ENCODE data around the gene DGKG. TPM values are rescaled to one million over a fixed set of nuclear protein-coding genes. Genes with fewer than 3 reads are reported as not detected.

DGKG gene
- total RNA-seq, 3 donors from 2014 or later (not counting 1 experiment from before 2014, with no cell fraction given): 0.25 to 1.6 (median 0.63) TPM

GRCh38 chr3:186164696-186165095, 197.3 kb downstream of the DGKG start:
- peaks cover 3% of the 10 kb centered on the region for H3K27me3 ChIP-seq (ENCODE audit: control insufficient read depth, insufficient read depth, low read length)
- Mint-ChIP-seq H3K27ac (no peak overlapping the region), H3K4me3 (no peak overlapping the region), H3K9me3 (no peaks in the 10 kb centered on the region), H3K4me1 (peaks cover 0 to 4% of the 10 kb centered on the region in 2 donors), H3K36me3 (no peaks in the 10 kb centered on the region), H3K27me3 (ENCODE audit: low read depth in 2 of 2) (peaks cover 7 to 20% of the 10 kb centered on the region in 2 donors)
- no peak overlapping the region for H3K27ac ChIP-seq (ENCODE audit: low read length)
- ATAC-seq (no peak), DNase-seq (no peak)
- H3K4me3 ChIP-seq (ENCODE audit: low read length): no peak overlapping the region
- no peaks in the 10 kb centered on the region for H3K9me3 ChIP-seq (ENCODE audit: control insufficient read depth, insufficient read depth, low read length)
- no peaks in the 10 kb centered on the region for H3K4me1 ChIP-seq (ENCODE audit: control insufficient read depth, insufficient read depth, low read length)
- WGBS (ENCODE audit: insufficient coverage): 95% methylated on average over 7 of the region's 7 CpGs
- no peak for TF ChIP-seq CTCF (IDR thresholded peaks at IDR 0.05)
- intact Hi-C loops (cut with micrococcal nuclease): no loop called here
- H3K36me3 ChIP-seq (ENCODE audit: control insufficient read depth, insufficient read depth, low read length): no peaks in the 10 kb centered on the region

- DNase-seq (no peak), ATAC-seq (peak in 1 of 3 donors; percentile 46)
- peaks cover 7 to 12% of the 10 kb centered on the region in 2 donors for H3K27me3 Mint-ChIP-seq (ENCODE audit: low read depth in 2 of 2)
- WGBS (ENCODE audit: insufficient coverage): 85% methylated on average over 6 of the region's 6 CpGs
- Histone ChIP-seq H3K27me3 (ENCODE audit: control insufficient read depth, insufficient read depth, low read length) (peaks cover 3% of the 10 kb centered on the region), H3K36me3 (ENCODE audit: control insufficient read depth, insufficient read depth, low read length) (no peaks in the 10 kb centered on the region), H3K4me1 (ENCODE audit: control insufficient read depth, insufficient read depth, low read length) (no peaks in the 10 kb centered on the region), H3K27ac (ENCODE audit: low read length) (no peak overlapping the region), H3K9me3 (ENCODE audit: control insufficient read depth, insufficient read depth, low read length) (no peaks in the 10 kb centered on the region), H3K4me3 (ENCODE audit: low read length) (no peak overlapping the region)
- no peaks in the 10 kb centered on the region for H3K4me1 Mint-ChIP-seq
- no peak overlapping the region for H3K27ac Mint-ChIP-seq
- no peaks in the 10 kb centered on the region for H3K36me3 Mint-ChIP-seq
- H3K4me3 Mint-ChIP-seq: no peak overlapping the region
- H3K9me3 Mint-ChIP-seq: no peaks in the 10 kb centered on the region
- intact Hi-C loops (cut with micrococcal nuclease): no loop called here
- no peak for TF ChIP-seq CTCF (IDR thresholded peaks at IDR 0.05)
Measured at GRCh38 chr3:186162221-186162620, 199.8 kb downstream of the DGKG start.

- H3K27me3 Mint-ChIP-seq (ENCODE audit: low read depth in 2 of 2): peaks cover 12 to 13% of the 10 kb centered on the region in 2 donors
- no peaks in the 10 kb centered on the region for H3K9me3 Mint-ChIP-seq
- H3K36me3 ChIP-seq (ENCODE audit: control insufficient read depth, insufficient read depth, low read length): no peaks in the 10 kb centered on the region
- H3K4me3 ChIP-seq (ENCODE audit: low read length): no peak overlapping the region
- peaks cover 3% of the 10 kb centered on the region for H3K27me3 ChIP-seq (ENCODE audit: control insufficient read depth, insufficient read depth, low read length)
- H3K27ac ChIP-seq (ENCODE audit: low read length): no peak overlapping the region
- TF ChIP-seq CTCF (IDR thresholded peaks at IDR 0.05): no peak
- DNase-seq: no peak
- H3K4me3 Mint-ChIP-seq: no peak overlapping the region
- no peaks in the 10 kb centered on the region for H3K4me1 ChIP-seq (ENCODE audit: control insufficient read depth, insufficient read depth, low read length)
- no peaks in the 10 kb centered on the region for H3K36me3 Mint-ChIP-seq
- WGBS (ENCODE audit: insufficient coverage): 89% methylated on average over 12 of the region's 12 CpGs
- no peaks in the 10 kb centered on the region for H3K9me3 ChIP-seq (ENCODE audit: control insufficient read depth, insufficient read depth, low read length)
- no peak overlapping the region for H3K27ac Mint-ChIP-seq
- no peak for ATAC-seq
- intact Hi-C loops (cut with micrococcal nuclease): no loop called here
- no peaks in the 10 kb centered on the region for H3K4me1 Mint-ChIP-seq
Measured at GRCh38 chr3:186160691-186161243, 201.3 kb downstream of the DGKG start.

GRCh38 chr3:186154641-186155040, 207.4 kb downstream of the DGKG start:
- intact Hi-C loops (cut with micrococcal nuclease): no loop called here
- H3K36me3 ChIP-seq (ENCODE audit: control insufficient read depth, insufficient read depth, low read length): no peaks in the 10 kb centered on the region
- 98% methylated on average over 2 of the region's 2 CpGs for WGBS (ENCODE audit: insufficient coverage)
- H3K27me3 ChIP-seq (ENCODE audit: control insufficient read depth, insufficient read depth, low read length): no peaks in the 10 kb centered on the region
- no peaks in the 10 kb centered on the region for H3K36me3 Mint-ChIP-seq
- H3K9me3 ChIP-seq (ENCODE audit: control insufficient read depth, insufficient read depth, low read length): no peaks in the 10 kb centered on the region
- H3K4me1 Mint-ChIP-seq: peaks cover 9 to 10% of the 10 kb centered on the region in 2 donors
- no peaks in the 10 kb centered on the region for H3K9me3 Mint-ChIP-seq
- no peak overlapping the region for H3K4me3 ChIP-seq (ENCODE audit: low read length)
- peaks cover 4% of the 10 kb centered on the region for H3K4me1 ChIP-seq (ENCODE audit: control insufficient read depth, insufficient read depth, low read length)
- no peak overlapping the region for H3K27ac ChIP-seq (ENCODE audit: low read length)
- no peak for TF ChIP-seq CTCF (IDR thresholded peaks at IDR 0.05)
- peaks cover 30 to 41% of the 10 kb centered on the region in 2 donors for H3K27me3 Mint-ChIP-seq (ENCODE audit: low read depth in 2 of 2)
- H3K27ac Mint-ChIP-seq: no peak overlapping the region
- H3K4me3 Mint-ChIP-seq: no peak overlapping the region
- ATAC-seq (no peak), DNase-seq (no peak)
